HEK293 (cell line): ENCODE results near the gene SLC39A1.
A peak's percentile ranks its signal among the peaks of the same experiment; 100 is the strongest.

Experiments
- FEZF1 ChIP-seq: fragments of 450-650 bp; formaldehyde crosslinking; IDR thresholded peaks from 2 replicates; pipeline ENCODE4 v1.5.1; 2016; ENCODE audit warnings: missing biosample characterization, missing genetic modification characterization
- GLIS2 ChIP-seq: fragments of 450-650 bp; formaldehyde crosslinking; IDR thresholded peaks from 2 replicates; pipeline ENCODE4 v1.5.1; 2016; ENCODE audit warnings: missing biosample characterization, missing genetic modification characterization
- KLF16 ChIP-seq: fragments of 450-650 bp; formaldehyde crosslinking; IDR thresholded peaks from 2 replicates; pipeline ENCODE4 v1.5.1; 2017; ENCODE audit warnings: missing biosample characterization, missing genetic modification characterization
- KLF8 ChIP-seq: fragments of 450-650 bp; formaldehyde crosslinking; IDR thresholded peaks from 2 replicates; pipeline ENCODE4 v1.5.1; 2016; ENCODE audit warnings: missing biosample characterization, missing genetic modification characterization
- KLF9 ChIP-seq: fragments of 450-650 bp; formaldehyde crosslinking; IDR thresholded peaks from 2 replicates; pipeline ENCODE4 v1.5.1; 2016; ENCODE audit warnings: missing biosample characterization, missing genetic modification characterization, low read depth
- REPIN1 ChIP-seq: fragments of 450-650 bp; formaldehyde crosslinking; IDR thresholded peaks from 2 replicates; pipeline ENCODE4 v1.5.1; 2017; ENCODE audit warnings: missing biosample characterization, missing genetic modification characterization, low read depth
- ZFHX2 ChIP-seq: fragments of 450-650 bp; formaldehyde crosslinking; conservative IDR thresholded peaks from 2 replicates; pipeline ENCODE4 v1.5.1; 2016; ENCODE audit warnings: missing biosample characterization, missing genetic modification characterization
- ZNF169 ChIP-seq: fragments of 450-650 bp; formaldehyde crosslinking; IDR thresholded peaks from 2 replicates; pipeline ENCODE4 v1.5.1; 2016; ENCODE audit warnings: missing biosample characterization, missing genetic modification characterization
- ZNF175 ChIP-seq: fragments of 450-650 bp; formaldehyde crosslinking; IDR thresholded peaks from 2 replicates; pipeline ENCODE4 v1.5.1; 2016; ENCODE audit warnings: missing biosample characterization, missing genetic modification characterization
- ZNF184 ChIP-seq: fragments of 450-650 bp; IDR thresholded peaks from 2 replicates; pipeline ENCODE4 v1.5.1; 2018; ENCODE audit warnings: missing biosample characterization, mild to moderate bottlenecking, missing genetic modification characterization
- ZNF19 ChIP-seq: fragments of 450-650 bp; formaldehyde crosslinking; IDR thresholded peaks from 2 replicates; pipeline ENCODE4; 2016; ENCODE audit warnings: missing biosample characterization, missing genetic modification characterization, low read depth
- ZNF2 ChIP-seq: fragments of 450-650 bp; formaldehyde crosslinking; IDR thresholded peaks from 2 replicates; pipeline ENCODE4 v1.5.1; 2016; ENCODE audit warnings: missing biosample characterization, missing genetic modification characterization
- ZNF214 ChIP-seq: fragments of 450-650 bp; formaldehyde crosslinking; IDR thresholded peaks from 2 replicates; pipeline ENCODE4 v1.5.1; 2017; ENCODE audit warnings: missing biosample characterization, mild to moderate bottlenecking, missing genetic modification characterization, borderline replicate concordance
- ZNF221 ChIP-seq: fragments of 450-650 bp; formaldehyde crosslinking; IDR thresholded peaks from 2 replicates; pipeline ENCODE4 v1.5.1; 2017; ENCODE audit warnings: missing biosample characterization, missing genetic modification characterization, borderline replicate concordance
- ZNF514 ChIP-seq: fragments of 450-650 bp; formaldehyde crosslinking; IDR thresholded peaks from 2 replicates; pipeline ENCODE4 v1.5.1; 2016; ENCODE audit warnings: missing biosample characterization, missing genetic modification characterization
- ZNF596 ChIP-seq: fragments of 450-650 bp; IDR thresholded peaks from 2 replicates; pipeline ENCODE4 v1.5.0; 2018; ENCODE audit warnings: missing biosample characterization, mild to moderate bottlenecking, missing genetic modification characterization, moderate library complexity
- ZNF626 ChIP-seq: fragments of 450-650 bp; sonication (Bioruptor Pico); formaldehyde crosslinking; IDR thresholded peaks from 2 replicates; pipeline ENCODE4 v1.5.1; 2018; ENCODE audit warnings: missing biosample characterization, missing genetic modification characterization, inconsistent platforms
- ZNF747 ChIP-seq: fragments of 450-650 bp; formaldehyde crosslinking; IDR thresholded peaks from 2 replicates; pipeline ENCODE4 v1.5.1; 2016; ENCODE audit warnings: missing biosample characterization, missing genetic modification characterization
- ZNF791 ChIP-seq: fragments of 450-650 bp; formaldehyde crosslinking; IDR thresholded peaks from 2 replicates; pipeline ENCODE4 v1.5.1; 2016; ENCODE audit warnings: missing biosample characterization, missing genetic modification characterization
- TF ChIP-seq, protein P1 (sequence below): fragments of 450-650 bp; formaldehyde crosslinking; IDR thresholded peaks from 2 replicates; pipeline ENCODE4 v1.5.1; 2016; ENCODE audit warnings: missing biosample characterization, missing genetic modification characterization
- TF ChIP-seq, protein P2 (sequence below): fragments of 450-650 bp; formaldehyde crosslinking; IDR thresholded peaks from 2 replicates; pipeline ENCODE4 v1.5.1; 2016; ENCODE audit warnings: missing biosample characterization, missing genetic modification characterization, borderline replicate concordance
- TF ChIP-seq, protein P3 (sequence below): fragments of 450-650 bp; formaldehyde crosslinking; IDR thresholded peaks from 2 replicates; pipeline ENCODE4 v1.5.1; 2017; ENCODE audit warnings: missing biosample characterization, missing genetic modification characterization
- TF ChIP-seq, protein P4 (sequence below): fragments of 450-650 bp; formaldehyde crosslinking; IDR thresholded peaks from 2 replicates; pipeline ENCODE4 v1.5.1; 2016; ENCODE audit warnings: missing biosample characterization, missing genetic modification characterization, low read depth
- TF ChIP-seq, protein P5 (sequence below): fragments of 450-650 bp; formaldehyde crosslinking; IDR thresholded peaks from 2 replicates; pipeline ENCODE4 v1.5.1; 2016; ENCODE audit warnings: missing biosample characterization, missing genetic modification characterization
- TF ChIP-seq, protein P6 (sequence below): fragments of 450-650 bp; formaldehyde crosslinking; IDR thresholded peaks from 2 replicates; pipeline ENCODE4 v1.5.1; 2016; ENCODE audit warnings: missing biosample characterization, missing genetic modification characterization, borderline replicate concordance

The SLC39A1 gene

DNA sequence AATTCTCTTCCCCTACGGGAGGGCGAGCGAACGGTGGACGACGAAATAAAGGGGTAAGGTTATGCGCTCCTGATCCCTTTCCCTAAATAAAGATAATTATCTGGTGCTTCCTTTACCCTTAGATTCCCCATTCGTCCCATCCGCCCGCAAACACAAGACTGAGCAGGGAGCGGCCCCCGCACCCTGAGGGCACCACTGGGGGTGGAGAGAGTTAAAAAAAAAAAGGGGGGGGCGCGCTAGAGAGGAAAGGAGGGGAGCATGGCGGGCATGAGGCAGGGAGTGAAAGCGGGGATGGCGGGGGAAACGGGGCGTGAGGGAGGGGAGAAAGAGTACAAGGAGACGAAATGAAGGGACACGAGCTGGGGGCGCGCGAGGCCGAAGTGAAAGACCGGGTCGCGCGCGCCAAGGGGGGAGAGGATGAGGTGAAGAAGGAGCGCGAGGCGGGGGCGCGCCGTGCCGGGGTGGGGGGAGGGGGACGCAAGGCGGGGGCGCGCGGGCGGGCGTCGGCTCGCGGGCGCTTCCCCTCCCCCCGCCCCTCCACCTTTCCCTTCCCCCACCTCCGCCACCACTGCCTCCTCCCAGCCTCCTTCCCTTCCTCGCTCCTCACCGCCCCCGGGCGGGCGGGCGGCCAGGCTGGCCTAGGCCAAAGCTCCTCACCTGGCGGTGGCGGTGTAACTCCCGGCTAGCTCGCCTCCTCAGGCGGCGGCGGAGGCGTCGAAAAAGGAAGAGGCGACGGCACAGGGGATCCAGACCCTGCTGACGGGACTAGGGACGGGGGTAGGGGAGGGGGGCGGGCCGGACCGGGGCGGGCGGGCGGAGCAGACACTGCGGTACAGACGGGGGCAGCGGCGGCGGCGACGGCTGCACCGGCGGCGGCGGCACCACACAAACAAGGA, 41.0 kb downstream of the SLC39A1 start (continued):
- TF ChIP-seq, protein P1, sequence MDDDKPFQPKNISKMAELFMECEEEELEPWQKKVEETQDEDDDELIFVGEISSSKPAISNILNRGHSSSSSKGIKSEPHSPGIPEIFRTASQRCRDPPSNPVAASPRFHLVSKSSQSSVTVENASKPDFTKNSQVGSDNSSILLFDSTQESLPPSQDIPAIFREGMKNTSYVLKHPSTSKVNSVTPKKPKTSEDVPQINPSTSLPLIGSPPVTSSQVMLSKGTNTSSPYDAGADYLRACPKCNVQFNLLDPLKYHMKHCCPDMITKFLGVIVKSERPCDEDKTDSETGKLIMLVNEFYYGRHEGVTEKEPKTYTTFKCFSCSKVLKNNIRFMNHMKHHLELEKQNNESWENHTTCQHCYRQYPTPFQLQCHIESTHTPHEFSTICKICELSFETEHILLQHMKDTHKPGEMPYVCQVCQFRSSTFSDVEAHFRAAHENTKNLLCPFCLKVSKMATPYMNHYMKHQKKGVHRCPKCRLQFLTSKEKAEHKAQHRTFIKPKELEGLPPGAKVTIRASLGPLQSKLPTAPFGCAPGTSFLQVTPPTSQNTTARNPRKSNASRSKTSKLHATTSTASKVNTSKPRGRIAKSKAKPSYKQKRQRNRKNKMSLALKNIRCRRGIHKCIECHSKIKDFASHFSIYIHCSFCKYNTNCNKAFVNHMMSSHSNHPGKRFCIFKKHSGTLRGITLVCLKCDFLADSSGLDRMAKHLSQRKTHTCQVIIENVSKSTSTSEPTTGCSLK (tag by site-specific recombination): no peak
- TF ChIP-seq, protein P2, sequence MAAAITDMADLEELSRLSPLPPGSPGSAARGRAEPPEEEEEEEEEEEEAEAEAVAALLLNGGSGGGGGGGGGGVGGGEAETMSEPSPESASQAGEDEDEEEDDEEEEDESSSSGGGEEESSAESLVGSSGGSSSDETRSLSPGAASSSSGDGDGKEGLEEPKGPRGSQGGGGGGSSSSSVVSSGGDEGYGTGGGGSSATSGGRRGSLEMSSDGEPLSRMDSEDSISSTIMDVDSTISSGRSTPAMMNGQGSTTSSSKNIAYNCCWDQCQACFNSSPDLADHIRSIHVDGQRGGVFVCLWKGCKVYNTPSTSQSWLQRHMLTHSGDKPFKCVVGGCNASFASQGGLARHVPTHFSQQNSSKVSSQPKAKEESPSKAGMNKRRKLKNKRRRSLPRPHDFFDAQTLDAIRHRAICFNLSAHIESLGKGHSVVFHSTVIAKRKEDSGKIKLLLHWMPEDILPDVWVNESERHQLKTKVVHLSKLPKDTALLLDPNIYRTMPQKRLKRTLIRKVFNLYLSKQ (tag by site-specific recombination): no peak
- TF ChIP-seq ZNF514 (tag by site-specific recombination) (no peak), ZNF169 (tag by site-specific recombination) (no peak), KLF8 (no peak), ZNF791 (tag by site-specific recombination) (no peak), KLF16 (tag by site-specific recombination) (peak; percentile 63), ZNF626 (tag by site-specific recombination) (no peak), ZNF221 (tag by site-specific recombination) (no peak), ZNF175 (tag by site-specific recombination) (no peak), GLIS2 (tag by site-specific recombination) (peak; percentile 75), ZNF19 (tag by site-specific recombination) (no peak), ZNF214 (tag by site-specific recombination) (no peak), ZNF184 (tag by site-specific recombination) (no peak), KLF9 (tag by site-specific recombination) (peak; percentile 57; the same call in 1 of the 2 replicates), ZNF747 (tag by site-specific recombination) (no peak), ZNF596 (tag by site-specific recombination) (no peak), REPIN1 (tag by site-specific recombination) (no peak), FEZF1 (tag by site-specific recombination) (no peak), ZFHX2 (tag by site-specific recombination) (peak; percentile 51), ZNF2 (no peak)
- TF ChIP-seq, protein P3, sequence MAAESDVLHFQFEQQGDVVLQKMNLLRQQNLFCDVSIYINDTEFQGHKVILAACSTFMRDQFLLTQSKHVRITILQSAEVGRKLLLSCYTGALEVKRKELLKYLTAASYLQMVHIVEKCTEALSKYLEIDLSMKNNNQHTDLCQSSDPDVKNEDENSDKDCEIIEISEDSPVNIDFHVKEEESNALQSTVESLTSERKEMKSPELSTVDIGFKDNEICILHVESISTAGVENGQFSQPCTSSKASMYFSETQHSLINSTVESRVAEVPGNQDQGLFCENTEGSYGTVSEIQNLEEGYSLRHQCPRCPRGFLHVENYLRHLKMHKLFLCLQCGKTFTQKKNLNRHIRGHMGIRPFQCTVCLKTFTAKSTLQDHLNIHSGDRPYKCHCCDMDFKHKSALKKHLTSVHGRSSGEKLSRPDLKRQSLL (tag by site-specific recombination): no peak
- TF ChIP-seq, protein P4, sequence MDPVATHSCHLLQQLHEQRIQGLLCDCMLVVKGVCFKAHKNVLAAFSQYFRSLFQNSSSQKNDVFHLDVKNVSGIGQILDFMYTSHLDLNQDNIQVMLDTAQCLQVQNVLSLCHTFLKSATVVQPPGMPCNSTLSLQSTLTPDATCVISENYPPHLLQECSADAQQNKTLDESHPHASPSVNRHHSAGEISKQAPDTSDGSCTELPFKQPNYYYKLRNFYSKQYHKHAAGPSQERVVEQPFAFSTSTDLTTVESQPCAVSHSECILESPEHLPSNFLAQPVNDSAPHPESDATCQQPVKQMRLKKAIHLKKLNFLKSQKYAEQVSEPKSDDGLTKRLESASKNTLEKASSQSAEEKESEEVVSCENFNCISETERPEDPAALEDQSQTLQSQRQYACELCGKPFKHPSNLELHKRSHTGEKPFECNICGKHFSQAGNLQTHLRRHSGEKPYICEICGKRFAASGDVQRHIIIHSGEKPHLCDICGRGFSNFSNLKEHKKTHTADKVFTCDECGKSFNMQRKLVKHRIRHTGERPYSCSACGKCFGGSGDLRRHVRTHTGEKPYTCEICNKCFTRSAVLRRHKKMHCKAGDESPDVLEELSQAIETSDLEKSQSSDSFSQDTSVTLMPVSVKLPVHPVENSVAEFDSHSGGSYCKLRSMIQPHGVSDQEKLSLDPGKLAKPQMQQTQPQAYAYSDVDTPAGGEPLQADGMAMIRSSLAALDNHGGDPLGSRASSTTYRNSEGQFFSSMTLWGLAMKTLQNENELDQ (tag by site-specific recombination): no peak
- TF ChIP-seq, protein P5, sequence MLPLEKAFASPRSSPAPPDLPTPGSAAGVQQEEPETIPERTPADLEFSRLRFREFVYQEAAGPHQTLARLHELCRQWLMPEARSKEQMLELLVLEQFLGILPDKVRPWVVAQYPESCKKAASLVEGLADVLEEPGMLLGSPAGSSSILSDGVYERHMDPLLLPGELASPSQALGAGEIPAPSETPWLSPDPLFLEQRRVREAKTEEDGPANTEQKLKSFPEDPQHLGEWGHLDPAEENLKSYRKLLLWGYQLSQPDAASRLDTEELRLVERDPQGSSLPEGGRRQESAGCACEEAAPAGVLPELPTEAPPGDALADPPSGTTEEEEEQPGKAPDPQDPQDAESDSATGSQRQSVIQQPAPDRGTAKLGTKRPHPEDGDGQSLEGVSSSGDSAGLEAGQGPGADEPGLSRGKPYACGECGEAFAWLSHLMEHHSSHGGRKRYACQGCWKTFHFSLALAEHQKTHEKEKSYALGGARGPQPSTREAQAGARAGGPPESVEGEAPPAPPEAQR (tag by site-specific recombination): no peak
- TF ChIP-seq, protein P6, sequence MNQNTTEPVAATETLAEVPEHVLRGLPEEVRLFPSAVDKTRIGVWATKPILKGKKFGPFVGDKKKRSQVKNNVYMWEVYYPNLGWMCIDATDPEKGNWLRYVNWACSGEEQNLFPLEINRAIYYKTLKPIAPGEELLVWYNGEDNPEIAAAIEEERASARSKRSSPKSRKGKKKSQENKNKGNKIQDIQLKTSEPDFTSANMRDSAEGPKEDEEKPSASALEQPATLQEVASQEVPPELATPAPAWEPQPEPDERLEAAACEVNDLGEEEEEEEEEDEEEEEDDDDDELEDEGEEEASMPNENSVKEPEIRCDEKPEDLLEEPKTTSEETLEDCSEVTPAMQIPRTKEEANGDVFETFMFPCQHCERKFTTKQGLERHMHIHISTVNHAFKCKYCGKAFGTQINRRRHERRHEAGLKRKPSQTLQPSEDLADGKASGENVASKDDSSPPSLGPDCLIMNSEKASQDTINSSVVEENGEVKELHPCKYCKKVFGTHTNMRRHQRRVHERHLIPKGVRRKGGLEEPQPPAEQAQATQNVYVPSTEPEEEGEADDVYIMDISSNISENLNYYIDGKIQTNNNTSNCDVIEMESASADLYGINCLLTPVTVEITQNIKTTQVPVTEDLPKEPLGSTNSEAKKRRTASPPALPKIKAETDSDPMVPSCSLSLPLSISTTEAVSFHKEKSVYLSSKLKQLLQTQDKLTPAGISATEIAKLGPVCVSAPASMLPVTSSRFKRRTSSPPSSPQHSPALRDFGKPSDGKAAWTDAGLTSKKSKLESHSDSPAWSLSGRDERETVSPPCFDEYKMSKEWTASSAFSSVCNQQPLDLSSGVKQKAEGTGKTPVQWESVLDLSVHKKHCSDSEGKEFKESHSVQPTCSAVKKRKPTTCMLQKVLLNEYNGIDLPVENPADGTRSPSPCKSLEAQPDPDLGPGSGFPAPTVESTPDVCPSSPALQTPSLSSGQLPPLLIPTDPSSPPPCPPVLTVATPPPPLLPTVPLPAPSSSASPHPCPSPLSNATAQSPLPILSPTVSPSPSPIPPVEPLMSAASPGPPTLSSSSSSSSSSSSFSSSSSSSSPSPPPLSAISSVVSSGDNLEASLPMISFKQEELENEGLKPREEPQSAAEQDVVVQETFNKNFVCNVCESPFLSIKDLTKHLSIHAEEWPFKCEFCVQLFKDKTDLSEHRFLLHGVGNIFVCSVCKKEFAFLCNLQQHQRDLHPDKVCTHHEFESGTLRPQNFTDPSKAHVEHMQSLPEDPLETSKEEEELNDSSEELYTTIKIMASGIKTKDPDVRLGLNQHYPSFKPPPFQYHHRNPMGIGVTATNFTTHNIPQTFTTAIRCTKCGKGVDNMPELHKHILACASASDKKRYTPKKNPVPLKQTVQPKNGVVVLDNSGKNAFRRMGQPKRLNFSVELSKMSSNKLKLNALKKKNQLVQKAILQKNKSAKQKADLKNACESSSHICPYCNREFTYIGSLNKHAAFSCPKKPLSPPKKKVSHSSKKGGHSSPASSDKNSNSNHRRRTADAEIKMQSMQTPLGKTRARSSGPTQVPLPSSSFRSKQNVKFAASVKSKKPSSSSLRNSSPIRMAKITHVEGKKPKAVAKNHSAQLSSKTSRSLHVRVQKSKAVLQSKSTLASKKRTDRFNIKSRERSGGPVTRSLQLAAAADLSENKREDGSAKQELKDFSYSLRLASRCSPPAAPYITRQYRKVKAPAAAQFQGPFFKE: no peak
